Measurements from ENCODE around the gene CUX1.

CUX1 gene

DNA sequence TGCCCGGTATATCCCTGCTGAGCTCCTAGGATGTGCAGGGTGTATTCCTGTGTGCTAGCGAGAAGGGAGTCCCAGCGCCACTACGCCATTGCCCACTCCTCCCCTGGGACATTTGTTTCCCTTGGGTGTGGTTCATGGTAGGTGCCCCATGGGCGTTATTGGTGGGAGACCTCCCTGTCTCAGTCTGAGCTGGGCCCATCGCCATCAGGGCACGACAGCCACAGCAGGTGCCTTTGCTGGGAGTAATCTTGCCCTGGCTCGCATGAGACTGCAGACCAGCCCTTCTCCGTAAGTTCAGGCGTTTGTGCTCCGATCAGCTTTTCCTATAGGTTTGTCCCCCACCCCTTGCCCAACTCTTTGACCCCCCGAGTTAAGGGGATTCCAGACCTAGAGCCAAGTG, 332.0 kb downstream of the CUX1 start:
- no peak for TF ChIP-seq BACH2 (CRISPR knock-in tag; IDR thresholded peaks at IDR 0.05; ENCODE audit: borderline replicate concordance)
- TF ChIP-seq TOX (CRISPR knock-in tag; IDR thresholded peaks at IDR 0.05; ENCODE audit: borderline replicate concordance), result no peak
- TF ChIP-seq, protein P1, sequence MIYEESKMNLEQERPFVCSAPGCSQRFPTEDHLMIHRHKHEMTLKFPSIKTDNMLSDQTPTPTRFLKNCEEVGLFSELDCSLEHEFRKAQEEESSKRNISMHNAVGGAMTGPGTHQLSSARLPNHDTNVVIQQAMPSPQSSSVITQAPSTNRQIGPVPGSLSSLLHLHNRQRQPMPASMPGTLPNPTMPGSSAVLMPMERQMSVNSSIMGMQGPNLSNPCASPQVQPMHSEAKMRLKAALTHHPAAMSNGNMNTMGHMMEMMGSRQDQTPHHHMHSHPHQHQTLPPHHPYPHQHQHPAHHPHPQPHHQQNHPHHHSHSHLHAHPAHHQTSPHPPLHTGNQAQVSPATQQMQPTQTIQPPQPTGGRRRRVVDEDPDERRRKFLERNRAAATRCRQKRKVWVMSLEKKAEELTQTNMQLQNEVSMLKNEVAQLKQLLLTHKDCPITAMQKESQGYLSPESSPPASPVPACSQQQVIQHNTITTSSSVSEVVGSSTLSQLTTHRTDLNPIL (CRISPR knock-in tag; IDR thresholded peaks at IDR 0.05; ENCODE audit: low read depth), result no peak
- TF ChIP-seq RARB (CRISPR knock-in tag; IDR thresholded peaks at IDR 0.05), result no peak
- no peak for TF ChIP-seq SNAI2 (CRISPR knock-in tag; IDR thresholded peaks at IDR 0.05)
- no peak for TF ChIP-seq ZC3H10 (CRISPR knock-in tag; IDR thresholded peaks at IDR 0.05)
- TF ChIP-seq, protein P2, sequence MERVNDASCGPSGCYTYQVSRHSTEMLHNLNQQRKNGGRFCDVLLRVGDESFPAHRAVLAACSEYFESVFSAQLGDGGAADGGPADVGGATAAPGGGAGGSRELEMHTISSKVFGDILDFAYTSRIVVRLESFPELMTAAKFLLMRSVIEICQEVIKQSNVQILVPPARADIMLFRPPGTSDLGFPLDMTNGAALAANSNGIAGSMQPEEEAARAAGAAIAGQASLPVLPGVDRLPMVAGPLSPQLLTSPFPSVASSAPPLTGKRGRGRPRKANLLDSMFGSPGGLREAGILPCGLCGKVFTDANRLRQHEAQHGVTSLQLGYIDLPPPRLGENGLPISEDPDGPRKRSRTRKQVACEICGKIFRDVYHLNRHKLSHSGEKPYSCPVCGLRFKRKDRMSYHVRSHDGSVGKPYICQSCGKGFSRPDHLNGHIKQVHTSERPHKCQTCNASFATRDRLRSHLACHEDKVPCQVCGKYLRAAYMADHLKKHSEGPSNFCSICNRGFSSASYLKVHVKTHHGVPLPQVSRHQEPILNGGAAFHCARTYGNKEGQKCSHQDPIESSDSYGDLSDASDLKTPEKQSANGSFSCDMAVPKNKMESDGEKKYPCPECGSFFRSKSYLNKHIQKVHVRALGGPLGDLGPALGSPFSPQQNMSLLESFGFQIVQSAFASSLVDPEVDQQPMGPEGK (CRISPR knock-in tag; IDR thresholded peaks at IDR 0.05; ENCODE audit: borderline replicate concordance), result no peak
- TF ChIP-seq, protein P3, sequence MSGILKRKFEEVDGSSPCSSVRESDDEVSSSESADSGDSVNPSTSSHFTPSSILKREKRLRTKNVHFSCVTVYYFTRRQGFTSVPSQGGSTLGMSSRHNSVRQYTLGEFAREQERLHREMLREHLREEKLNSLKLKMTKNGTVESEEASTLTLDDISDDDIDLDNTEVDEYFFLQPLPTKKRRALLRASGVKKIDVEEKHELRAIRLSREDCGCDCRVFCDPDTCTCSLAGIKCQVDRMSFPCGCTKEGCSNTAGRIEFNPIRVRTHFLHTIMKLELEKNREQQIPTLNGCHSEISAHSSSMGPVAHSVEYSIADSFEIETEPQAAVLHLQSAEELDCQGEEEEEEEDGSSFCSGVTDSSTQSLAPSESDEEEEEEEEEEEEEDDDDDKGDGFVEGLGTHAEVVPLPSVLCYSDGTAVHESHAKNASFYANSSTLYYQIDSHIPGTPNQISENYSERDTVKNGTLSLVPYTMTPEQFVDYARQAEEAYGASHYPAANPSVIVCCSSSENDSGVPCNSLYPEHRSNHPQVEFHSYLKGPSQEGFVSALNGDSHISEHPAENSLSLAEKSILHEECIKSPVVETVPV (CRISPR knock-in tag; IDR thresholded peaks at IDR 0.05), result no peak
- TF ChIP-seq ARNTL (CRISPR knock-in tag; IDR thresholded peaks at IDR 0.05; ENCODE audit: borderline replicate concordance, low read depth), result no peak
- TF ChIP-seq OSR1 (CRISPR knock-in tag; IDR thresholded peaks at IDR 0.05), result no peak
- TF ChIP-seq ZFP3 (CRISPR knock-in tag; IDR thresholded peaks at IDR 0.05), result no peak
- TF ChIP-seq ZFP30 (CRISPR knock-in tag; IDR thresholded peaks at IDR 0.05), result no peak
- TF ChIP-seq ZNF8 (CRISPR knock-in tag; IDR thresholded peaks at IDR 0.05), result no peak
- TF ChIP-seq ZNF565 (CRISPR knock-in tag; conservative IDR thresholded peaks at IDR 0.05; ENCODE audit: low read depth), result no peak
- TF ChIP-seq, protein P4, sequence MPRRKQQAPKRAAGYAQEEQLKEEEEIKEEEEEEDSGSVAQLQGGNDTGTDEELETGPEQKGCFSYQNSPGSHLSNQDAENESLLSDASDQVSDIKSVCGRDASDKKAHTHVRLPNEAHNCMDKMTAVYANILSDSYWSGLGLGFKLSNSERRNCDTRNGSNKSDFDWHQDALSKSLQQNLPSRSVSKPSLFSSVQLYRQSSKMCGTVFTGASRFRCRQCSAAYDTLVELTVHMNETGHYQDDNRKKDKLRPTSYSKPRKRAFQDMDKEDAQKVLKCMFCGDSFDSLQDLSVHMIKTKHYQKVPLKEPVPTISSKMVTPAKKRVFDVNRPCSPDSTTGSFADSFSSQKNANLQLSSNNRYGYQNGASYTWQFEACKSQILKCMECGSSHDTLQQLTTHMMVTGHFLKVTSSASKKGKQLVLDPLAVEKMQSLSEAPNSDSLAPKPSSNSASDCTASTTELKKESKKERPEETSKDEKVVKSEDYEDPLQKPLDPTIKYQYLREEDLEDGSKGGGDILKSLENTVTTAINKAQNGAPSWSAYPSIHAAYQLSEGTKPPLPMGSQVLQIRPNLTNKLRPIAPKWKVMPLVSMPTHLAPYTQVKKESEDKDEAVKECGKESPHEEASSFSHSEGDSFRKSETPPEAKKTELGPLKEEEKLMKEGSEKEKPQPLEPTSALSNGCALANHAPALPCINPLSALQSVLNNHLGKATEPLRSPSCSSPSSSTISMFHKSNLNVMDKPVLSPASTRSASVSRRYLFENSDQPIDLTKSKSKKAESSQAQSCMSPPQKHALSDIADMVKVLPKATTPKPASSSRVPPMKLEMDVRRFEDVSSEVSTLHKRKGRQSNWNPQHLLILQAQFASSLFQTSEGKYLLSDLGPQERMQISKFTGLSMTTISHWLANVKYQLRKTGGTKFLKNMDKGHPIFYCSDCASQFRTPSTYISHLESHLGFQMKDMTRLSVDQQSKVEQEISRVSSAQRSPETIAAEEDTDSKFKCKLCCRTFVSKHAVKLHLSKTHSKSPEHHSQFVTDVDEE (CRISPR knock-in tag; IDR thresholded peaks at IDR 0.05), result no peak
- no peak for TF ChIP-seq GLIS3 (CRISPR knock-in tag; IDR thresholded peaks at IDR 0.05)
- no peak for TF ChIP-seq PPARA (CRISPR knock-in tag; IDR thresholded peaks at IDR 0.05; ENCODE audit: borderline replicate concordance)
- TF ChIP-seq CSDC2 (CRISPR knock-in tag; IDR thresholded peaks at IDR 0.05), result no peak
- no peak for TF ChIP-seq ISL1 (CRISPR knock-in tag; IDR thresholded peaks at IDR 0.05)
- no peak for TF ChIP-seq ZNF70 (CRISPR knock-in tag; IDR thresholded peaks at IDR 0.05)
- ATAC-seq, result no peak

DNA sequence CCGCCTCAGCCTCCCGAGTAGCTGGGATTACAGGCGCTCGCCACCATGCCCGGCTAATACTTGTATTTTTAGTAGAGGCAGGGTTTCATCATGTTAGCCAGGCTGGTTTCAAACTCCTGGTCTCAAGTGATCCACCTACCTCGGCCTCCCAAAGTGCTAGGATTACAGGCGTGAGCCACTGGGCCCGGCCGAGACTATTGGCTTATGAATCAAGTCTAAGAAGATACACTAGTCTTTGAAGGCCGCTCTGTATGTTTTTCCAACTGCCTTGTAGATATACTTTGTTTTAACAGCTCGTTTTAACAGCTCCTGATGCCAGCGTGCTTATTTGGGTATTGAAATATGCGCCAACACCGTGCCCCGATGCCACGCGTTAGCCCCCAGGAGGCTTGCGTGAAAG, 332.8 kb downstream of the CUX1 start:
- ATAC-seq, result no peak
- no peak for TF ChIP-seq GLIS3 (CRISPR knock-in tag; IDR thresholded peaks at IDR 0.05)

DNA sequence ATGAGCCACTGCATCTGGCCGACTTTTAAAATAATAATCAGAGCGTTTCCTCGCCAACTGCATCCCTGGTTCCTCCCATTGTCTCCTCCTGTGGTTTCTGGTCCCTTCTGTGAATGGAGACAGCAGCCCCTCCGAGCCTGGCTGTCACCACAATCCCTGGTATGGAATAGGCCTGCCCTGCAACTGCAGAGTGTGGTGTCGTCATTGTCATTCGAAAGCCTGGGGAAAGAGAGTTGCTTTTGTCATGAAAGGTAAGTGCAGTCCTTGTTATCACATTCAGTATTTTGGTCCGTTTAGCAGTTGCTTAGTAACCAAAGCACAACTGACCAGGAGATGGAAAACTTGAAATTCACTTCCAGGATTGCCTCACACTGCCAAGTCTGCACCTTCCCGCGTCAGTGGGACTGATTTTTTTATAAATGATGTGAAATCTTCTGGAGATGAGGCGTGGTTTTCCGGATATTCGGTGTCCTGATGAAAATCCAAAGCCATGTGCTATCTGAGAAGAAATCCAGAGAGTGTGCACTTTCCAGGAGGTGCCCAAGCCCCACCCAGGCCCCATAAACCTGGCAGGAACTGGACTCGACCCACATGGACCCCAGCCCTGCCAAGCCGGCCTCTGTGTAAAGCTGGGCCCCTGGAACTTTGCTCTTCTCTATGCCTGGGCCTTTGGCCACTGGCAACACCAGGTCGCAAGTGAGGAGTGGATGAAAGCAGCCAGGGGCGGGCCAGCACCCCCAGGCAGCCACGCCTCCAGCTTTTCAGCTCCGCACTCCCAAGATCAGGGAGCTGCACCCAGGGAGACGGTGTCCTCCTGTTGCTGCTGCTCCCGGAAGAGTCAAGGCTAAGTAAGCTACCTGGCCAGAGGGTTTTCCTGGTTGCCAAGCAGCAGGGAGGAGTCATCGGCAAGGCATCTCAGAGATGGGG, 335.5 kb downstream of the CUX1 start:
- ATAC-seq, result no peak
- TF ChIP-seq, protein P4 (CRISPR knock-in tag; IDR thresholded peaks at IDR 0.05), result no peak
- TF ChIP-seq PPARA (CRISPR knock-in tag; IDR thresholded peaks at IDR 0.05; ENCODE audit: borderline replicate concordance), result no peak
- no peak for TF ChIP-seq OSR1 (CRISPR knock-in tag; IDR thresholded peaks at IDR 0.05)
- no peak for TF ChIP-seq ZNF565 (CRISPR knock-in tag; conservative IDR thresholded peaks at IDR 0.05; ENCODE audit: low read depth)
- TF ChIP-seq BACH2 (CRISPR knock-in tag; IDR thresholded peaks at IDR 0.05; ENCODE audit: borderline replicate concordance), result no peak
- no peak for TF ChIP-seq ZNF8 (CRISPR knock-in tag; IDR thresholded peaks at IDR 0.05)
- TF ChIP-seq, protein P2 (CRISPR knock-in tag; IDR thresholded peaks at IDR 0.05; ENCODE audit: borderline replicate concordance), result no peak
- no peak for TF ChIP-seq CSDC2 (CRISPR knock-in tag; IDR thresholded peaks at IDR 0.05)
- TF ChIP-seq, protein P1 (CRISPR knock-in tag; IDR thresholded peaks at IDR 0.05; ENCODE audit: low read depth), result no peak
- no peak for TF ChIP-seq ESRRG (CRISPR knock-in tag; IDR thresholded peaks at IDR 0.05)

Data from SK-N-SH treated with all-trans-retinoic acid at 6 μM for 48 hours (cell line).